HG03575 (cell line): ENCODE measurements around the gene SMIM32.

Experiments used
- ATAC-seq: cut with Tn5 transposase; IDR thresholded peaks from one replicate; pipeline ENCODE4 v1.9.1; 2021; ENCODE audit not compliant: unreplicated experiment, insufficient number of reproducible peaks, low FRiP score; ENCODE audit errors: extremely low read depth

Gene SMIM32

DNA sequence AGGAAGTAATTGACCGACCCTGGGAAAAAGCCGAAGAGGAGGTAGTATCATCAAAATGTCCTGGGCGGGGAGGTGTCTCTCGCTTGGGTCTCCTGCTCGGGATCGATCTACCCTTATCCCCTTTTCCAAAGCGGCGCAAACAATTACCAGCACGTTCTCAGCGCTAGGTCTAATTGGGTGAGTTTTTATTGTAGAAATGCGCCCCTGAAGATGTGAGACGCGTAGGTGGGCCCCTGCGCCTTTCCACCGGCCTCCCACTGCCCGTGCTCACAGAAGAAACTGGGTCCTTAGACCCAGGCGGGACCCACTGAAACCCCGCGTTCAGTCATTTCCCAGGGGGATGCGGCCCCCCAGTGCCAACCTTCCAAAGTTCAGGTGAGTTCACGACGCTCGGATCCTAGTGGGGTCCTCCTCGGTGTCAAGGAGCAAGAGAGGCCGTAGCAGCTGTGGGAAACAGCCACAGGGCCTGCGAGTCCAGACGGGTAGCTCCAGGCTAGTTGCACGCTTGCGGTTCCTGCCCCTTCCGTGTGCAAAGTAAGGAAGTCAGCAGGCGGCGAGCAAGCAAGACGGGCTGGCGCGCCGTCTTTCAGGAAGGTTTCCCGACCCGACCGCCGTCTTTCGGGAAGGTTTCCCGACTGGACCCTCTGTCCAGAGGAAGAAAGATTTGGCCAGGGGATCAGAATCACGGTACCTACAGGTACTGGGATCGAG is 1.5 kb downstream of the SMIM32 start:
- no peak for ATAC-seq

DNA sequence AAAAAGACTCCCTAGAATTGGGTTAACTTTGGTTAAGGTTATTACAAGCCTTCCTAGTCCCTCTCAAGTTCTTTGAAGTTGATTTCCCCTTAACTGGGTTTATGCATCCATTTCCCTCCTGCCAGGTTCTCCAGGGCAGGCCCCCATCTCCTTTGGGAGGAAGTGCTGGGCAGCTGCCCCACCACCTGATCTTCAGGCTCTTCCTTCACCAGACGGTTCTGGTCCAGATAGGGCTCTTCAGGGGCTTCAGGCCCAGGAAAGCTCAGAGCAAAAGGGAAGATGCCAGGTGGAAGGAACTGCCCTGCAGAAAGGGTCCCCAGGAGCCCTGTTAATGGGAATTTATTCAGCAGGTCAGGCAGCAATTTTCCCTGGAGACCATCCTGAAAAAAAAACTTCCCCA is 2.1 kb downstream of the SMIM32 start:
- no peak for ATAC-seq

DNA sequence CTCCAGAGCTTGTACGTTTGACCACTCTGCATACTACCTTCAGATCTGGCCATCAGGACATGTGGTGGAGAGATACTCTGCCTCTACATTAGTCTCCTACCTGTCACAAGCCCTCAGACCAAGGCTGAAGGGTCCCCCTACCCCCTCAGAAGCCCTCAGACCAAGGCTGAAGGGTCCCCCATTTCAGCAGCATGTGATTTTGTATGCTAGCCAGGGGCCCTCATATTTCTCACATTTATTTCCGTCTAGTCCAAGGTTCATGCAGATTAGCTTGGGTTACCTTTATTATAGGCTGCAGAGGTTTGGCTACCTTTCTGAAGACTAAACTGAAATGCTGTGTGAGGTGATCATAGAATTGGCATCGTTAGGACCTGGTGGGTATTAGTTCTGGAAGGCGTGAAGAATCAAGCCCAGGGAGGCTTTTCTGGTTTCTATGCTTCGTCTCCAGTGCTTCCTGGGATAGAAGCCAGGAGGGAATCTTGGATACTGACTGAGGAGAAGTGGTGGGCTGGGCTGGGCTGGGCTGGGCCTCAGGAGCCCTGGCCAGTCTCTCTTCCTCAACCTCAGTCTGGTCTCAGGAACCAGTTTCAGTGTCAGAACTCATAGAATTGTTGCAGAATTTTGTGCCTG is 2.8 kb downstream of the SMIM32 start:
- ATAC-seq, result no peak

DNA sequence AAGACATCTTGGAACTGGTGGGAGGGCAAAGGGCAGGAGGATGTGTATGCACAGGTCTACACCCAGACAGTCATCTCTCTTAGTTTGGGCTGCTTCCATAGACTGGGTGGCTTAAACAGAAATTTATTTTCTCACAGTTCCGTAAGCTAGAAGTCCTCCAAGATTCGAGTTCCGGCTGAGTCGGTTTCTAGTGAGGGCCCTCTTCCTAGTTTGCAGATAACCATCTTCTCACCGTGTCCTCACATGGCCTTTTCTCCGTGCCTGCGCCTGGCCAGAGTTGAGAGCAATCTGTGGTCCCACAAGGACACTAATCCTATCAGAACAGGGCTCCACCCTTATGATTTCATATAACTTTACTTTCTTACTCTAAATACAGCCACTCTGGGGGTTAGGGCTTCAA is 4.1 kb downstream of the SMIM32 start:
- ATAC-seq, result no peak

DNA sequence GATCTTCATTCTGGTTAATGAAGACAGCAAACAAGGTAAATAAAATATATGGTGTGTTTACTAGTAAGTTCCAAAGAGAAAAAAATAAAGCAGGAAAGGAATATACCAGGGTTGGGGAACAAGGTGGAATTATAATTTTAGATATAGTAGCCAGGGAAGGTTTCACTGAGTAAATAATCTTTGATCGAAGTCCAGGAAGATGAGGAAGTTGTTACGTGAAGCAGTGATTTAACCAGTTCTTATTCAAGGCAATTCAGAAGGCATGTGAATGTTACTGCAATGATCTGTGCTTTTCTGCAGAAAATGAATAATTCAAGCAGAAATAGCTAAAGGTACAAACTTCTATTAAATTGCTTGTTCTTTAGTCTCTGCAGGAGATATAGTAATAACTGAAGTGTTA is 6.2 kb downstream of the SMIM32 start:
- ATAC-seq, result no peak

DNA sequence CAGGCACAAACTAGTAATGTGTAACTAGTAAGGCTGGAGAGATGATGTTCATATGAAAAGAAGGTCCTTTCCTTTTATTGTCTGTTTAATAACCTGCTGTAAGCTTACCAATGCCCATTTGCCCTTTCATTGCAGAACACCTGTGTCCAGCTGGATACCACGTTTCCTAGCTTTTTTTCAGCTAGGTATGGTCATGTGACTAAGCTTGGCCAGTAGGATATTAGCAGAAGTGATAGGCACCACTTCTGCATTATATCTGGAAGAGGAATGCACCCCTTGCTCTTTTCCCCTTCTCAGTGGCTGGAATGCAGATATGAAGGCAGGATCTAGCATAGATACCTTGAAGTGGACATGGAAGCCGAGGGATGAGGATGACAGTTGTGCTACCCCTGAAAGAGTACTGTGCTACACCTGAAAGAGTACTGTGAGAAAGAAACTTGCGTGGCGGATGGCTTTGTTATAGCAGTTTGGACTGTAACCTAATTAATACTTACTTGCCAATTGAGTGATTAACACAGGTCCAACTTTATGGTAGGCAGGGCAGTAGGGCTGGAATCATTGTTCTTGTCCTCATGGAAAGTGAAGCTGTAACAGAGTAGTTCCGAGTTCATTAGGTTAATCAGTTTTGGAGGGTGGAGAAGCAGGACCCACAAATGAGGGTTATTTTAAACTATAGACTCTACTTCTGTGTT is 6.8 kb downstream of the SMIM32 start:
- no peak for ATAC-seq

DNA sequence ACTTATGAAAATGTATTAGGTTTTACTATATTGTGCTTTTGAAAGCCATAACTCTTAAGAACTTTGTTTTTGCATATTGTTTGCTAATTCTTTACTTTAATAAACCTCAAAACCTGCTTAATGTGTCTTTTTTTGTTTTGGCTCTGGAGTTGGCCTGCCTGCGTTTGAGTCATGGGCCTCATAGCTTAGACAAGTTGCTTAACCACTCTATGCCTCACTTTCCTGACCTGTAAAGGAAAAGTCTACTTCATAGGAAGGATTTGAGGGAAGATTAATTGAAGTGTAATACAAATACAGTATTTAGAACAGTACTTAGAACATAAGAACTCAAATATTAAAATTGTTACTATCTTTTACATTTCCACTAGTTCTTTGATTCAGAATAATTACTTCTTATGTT is 10.3 kb downstream of the SMIM32 start:
- ATAC-seq, result no peak

DNA sequence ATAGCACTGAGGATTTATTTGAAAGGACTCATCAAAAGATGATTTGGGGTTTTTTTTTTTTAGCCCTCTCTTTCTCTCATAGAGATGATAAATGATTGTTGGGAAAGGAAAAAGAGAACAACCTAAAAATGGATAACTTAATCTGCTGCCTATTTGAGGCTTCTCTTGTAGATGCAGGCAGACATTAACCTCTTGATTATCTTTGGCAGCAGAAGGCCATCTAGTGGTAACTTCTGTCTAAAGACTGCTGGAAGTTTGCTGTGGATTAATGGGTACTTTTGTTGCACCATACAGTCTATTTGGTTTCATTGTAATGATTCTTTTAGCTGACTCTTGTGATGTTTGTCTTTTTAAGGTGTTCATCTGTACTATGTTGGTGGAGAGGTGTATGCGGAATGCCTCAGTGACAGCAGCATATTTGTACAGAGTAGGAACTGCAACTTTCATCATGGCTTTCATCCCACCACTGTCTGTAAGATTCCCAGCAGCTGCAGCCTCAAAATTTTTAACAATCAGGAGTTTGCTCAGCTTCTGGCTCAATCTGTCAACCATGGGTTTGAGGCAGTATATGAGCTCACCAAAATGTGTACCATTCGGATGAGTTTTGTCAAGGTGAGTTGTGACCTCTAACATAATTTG is 18.8 kb downstream of the SMIM32 start:
- ATAC-seq, result no peak

DNA sequence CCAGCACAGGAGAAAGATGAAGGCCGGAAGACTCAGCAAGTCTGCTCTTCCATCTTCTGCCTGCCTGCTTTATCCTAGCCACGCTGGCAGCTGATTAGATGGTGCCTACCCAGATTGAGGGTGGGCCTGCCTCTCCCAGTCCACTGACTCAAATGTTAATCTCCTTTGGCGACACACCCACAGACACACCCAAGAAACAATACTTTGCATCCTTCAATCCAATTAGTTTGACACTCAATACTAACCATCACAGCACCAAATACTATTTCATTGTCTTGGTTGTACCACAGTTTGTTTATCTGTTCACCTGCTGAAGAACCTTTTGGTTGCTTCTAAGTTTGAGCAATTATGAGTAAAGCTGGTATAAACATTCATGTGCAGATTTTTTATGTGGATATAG is 23.7 kb downstream of the SMIM32 start:
- no peak for ATAC-seq

DNA sequence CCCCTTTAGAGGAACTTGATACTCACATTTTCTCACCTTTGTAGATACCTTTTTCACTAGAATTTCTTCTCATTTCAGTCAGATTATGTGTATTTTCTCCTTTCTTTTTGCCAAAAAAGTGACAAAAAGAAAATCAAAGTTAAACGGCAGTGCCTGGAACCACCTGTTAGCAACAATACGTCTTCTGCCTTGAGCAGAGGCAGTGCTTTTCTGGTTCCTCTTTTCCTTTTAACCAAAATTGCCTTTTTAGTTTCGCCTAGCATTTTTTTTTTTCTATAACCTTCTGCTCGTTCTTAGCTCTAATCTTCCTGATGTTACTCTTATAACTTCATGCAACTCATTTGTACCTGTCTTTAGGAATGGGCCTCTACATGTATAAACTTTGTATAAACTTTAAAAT is 26.1 kb downstream of the SMIM32 start:
- ATAC-seq, result no peak

DNA sequence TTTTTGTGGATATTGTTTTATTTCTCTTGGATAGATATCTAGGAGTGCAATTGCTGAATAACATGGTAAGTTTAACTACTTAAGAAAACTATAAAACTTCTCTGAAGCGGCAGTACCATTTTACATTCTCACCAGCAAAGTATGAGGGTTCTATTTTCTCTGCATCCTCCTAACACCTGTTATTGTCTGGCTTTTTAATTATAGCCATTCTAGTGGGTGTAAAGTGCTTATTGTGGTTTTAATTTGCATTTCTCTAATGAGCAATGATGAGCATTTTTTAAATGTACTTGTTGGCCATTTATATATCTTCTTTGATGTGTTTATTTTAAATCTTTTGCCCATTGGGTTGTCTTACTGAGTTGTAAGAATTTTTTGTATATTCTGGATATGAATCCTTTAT is 28.7 kb downstream of the SMIM32 start:
- ATAC-seq, result no peak

DNA sequence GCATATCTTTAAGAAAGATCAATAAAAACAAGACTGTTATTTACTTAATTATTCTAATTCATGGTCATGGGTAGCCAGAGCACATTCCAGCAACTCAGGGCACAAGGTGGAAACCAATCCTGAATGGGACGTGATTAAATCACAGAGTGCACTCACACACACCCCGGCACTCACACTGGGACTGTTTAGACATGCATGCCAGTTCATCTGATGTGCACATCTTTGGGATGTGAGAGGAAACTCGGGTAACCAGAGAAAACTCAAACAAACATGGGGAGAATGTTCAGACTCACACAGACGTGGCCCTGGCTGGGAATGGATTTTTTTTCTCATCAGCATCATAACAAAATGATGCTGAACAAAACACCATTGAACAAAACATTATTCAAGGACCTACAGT is 31.0 kb downstream of the SMIM32 start:
- no peak for ATAC-seq

DNA sequence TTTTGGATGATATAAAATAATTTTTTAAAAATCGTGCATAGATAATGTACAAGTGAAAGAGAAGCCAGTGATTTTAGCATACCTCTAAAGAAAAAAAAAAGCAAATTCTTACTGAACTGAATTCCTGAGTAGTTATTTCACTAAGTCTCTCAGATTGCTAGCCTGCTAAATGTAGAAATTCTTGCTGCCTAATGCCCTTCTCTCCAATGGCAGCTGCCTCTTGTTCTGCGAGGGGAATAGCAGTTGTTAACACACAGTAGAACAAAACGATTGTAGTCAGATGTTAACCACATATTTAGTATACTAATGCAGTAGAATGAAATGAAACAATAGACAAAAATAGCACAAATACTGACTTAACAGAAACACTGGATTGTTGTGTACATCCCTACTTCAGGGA is 33.5 kb downstream of the SMIM32 start:
- ATAC-seq, result no peak

DNA sequence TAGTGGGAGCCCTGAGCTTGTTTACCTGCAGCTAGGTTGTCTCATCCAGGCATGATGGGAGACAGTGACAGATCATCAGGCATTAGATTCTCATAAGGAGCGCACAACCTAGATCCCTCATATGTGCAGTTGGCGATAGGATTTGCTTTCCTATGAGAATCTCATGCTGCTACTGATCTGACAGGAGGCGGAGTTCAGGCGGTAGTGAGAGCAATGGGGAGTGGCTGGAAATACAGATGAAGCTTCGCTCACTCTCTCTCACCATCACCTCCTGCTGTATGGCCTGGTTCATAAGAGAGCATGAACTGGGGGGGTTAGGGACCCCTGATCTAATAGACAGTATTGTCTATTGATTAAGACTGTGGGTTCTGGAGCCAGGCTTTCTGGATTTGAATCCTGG is 35.4 kb downstream of the SMIM32 start:
- no peak for ATAC-seq

DNA sequence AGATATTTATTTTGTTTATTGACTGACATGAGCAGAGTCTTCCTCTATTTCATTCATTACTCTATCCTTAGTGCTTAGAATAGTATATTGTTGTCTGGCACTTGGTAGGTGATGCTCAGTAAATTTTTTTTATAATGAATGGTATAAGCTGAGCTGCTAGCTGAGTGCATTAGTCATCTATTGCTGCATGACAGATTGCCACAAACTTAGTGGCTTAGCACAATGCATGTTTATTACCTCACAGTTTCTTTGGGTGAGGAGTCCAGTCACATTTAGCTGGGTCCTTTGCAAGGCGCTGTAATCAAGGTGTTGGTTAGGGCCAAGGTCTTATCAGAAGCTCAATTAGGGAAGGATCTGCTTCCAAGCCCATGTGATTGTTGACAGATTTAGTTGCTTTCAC is 37.2 kb downstream of the SMIM32 start:
- no peak for ATAC-seq

DNA sequence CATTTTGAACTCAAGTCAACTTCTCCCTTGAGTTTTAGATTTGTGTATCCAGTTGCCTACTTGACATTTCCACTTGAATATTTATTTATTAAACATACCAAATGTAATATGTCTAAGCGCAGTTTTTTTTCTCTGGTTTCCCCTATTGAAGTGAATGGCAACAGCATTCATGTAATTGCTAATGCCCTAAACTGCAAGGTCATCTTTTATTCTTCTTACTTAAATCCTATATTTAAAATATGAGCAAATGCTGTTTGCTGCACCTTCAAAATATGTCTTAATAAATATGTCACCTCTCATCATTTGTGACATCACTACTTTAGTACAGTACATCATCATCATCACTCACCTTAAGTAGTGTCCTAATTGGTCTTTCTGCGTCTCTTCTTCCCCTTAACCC is 37.9 kb downstream of the SMIM32 start:
- ATAC-seq, result no peak

DNA sequence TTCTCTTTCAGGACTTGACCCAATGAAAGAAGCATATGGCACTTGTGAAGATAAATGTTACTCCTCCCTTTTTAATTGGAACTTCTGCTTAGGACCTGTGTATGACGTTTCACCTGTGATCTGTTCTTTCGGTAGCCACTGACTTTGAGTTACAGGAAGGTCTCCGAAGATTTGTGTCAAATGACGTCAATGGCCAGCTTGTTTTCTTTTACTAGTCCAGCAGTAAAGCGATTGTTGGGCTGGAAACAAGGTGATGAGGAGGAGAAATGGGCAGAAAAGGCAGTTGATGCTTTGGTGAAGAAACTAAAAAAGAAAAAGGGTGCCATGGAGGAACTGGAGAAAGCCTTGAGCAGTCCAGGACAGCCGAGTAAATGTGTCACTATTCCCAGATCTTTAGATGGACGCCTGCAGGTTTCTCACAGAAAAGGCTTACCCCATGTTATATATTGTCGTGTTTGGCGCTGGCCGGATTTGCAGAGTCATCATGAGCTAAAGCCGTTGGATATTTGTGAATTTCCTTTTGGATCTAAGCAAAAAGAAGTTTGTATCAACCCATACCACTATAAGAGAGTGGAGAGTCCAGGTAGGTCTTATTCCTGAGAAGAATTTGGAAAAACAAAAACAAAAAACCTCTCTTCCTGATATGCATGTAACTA is 39.3 kb downstream of the SMIM32 start:
- no peak for ATAC-seq

DNA sequence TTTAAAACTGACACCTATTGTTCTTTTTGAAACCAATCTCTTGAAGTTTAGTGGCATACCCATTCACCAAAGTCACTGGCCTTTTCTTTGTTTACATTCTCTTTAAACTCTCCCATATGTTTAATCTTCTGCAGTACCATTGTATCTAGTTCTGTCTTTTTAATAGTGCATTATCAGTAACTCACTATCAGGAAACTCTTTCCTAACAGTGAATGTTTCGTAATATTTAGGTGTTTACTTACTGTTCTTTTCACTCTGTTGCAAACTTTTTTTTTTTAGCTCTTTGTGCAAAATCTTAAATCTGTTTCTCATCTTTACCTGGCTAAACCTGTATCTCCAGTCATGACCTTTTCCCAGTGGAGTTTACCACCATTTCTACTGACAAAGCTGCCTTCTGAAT is 43.1 kb downstream of the SMIM32 start:
- no peak for ATAC-seq

DNA sequence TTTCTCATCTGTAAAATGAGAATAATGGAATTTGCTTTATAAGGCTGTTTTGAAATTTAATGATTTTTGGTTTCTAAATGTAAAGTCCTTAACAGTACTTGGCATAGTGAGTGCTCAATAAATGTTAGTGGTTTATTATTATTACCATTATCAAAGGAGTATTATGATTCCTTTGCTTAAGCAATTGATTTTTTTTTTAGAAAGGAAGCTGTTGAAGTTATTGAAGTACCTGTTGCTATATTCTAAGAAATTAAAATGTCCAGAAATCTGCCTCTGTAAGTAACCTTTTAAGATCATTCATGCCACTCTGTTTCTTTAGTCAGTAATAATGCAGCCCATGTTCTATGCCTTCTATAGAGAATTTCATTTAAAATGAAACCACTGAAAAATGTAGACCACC is 45.3 kb downstream of the SMIM32 start:
- ATAC-seq, result no peak

DNA sequence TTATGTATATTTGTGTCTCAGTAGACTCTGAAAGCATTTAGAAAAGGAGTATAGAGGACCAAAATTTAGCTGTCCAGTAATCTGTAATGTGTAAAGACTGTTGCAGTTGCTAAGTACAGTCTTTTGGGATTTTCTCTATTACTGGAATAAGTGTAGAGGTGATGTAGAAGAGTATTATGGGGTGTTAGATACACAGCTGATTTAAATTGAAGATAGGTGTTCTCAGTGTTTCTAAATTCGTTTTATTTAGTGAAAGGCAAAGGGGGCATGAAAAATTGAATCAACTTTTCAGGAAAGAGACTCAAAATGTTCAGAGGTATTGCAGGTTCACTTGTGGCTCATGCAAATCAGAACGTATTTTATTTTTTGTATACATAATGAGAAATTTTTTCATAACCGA is 46.8 kb downstream of the SMIM32 start:
- ATAC-seq, result no peak
